CD4-positive, CD25-positive, alpha-beta regulatory T cell (primary cell): ENCODE measurements around the gene FOXL2NB. TPM values are rescaled to one million over a fixed set of nuclear protein-coding genes. Genes with fewer than 3 reads are reported as not detected.

Source experiments
- ATAC-seq, 2 donors: fragments of 150-1000 bp; cut with Tn5 transposase; one replicate each; pipeline ENCODE4 v1.10.0; 2021; ENCODE audit warnings: low read depth in 2 of 2, moderate number of reproducible peaks in 2 of 2, moderate library complexity in 1 of 2
- DNase-seq, 3 donors: peaks; one replicate each; pipeline versions ENCODE4 v3.0.0 to v3.0.0-alpha.2; 2012 to 2022; ENCODE audit warnings: mixed read lengths in 1 of 3
- H3K27ac ChIP-seq: one replicate; pipeline ENCODE4 v1.7.0; 2013; ENCODE audit warnings: mild to moderate bottlenecking, low read length; ENCODE audit not compliant: insufficient read depth, poor library complexity, severe bottlenecking
- H3K27me3 ChIP-seq: one replicate; pipeline ENCODE4 v1.7.0; 2013; ENCODE audit warnings: low read length; ENCODE audit not compliant: control insufficient read depth, insufficient read depth
- H3K36me3 ChIP-seq: one replicate; pipeline ENCODE4 v1.7.0; 2013; ENCODE audit warnings: mild to moderate bottlenecking, low read length, moderate library complexity; ENCODE audit not compliant: control insufficient read depth, insufficient read depth
- H3K4me1 ChIP-seq: 2 replicates; pipeline ENCODE4 v1.7.0; 2013; ENCODE audit warnings: mild to moderate bottlenecking, low read length; ENCODE audit not compliant: insufficient read depth, control insufficient read depth, poor library complexity, severe bottlenecking
- H3K4me3 ChIP-seq: one replicate; pipeline ENCODE4 v1.7.0; 2013; ENCODE audit warnings: low read depth, mild to moderate bottlenecking, low read length, moderate library complexity
- H3K9me3 ChIP-seq, 2 experiments: 1 replicate in 1 of 2; 2 replicates in 1 of 2; pipeline ENCODE4 v1.7.0; 2013; ENCODE audit warnings: low read length in 2 of 2, mild to moderate bottlenecking in 1 of 2, moderate library complexity in 1 of 2; ENCODE audit not compliant: control insufficient read depth in 2 of 2
- H3K27ac Mint-ChIP-seq, 3 donors: one replicate each; pipeline ENCODE4 v1.8.0; 2020 to 2022; ENCODE audit warnings: mild to moderate bottlenecking in 3 of 3, mixed read lengths in 3 of 3, moderate library complexity in 2 of 3
- H3K27me3 Mint-ChIP-seq: one replicate; pipeline ENCODE4 v1.8.0; 2022; ENCODE audit warnings: mild to moderate bottlenecking, mixed read lengths
- H3K36me3 Mint-ChIP-seq: one replicate; pipeline ENCODE4 v1.8.0; 2020; ENCODE audit warnings: mixed read lengths
- H3K4me1 Mint-ChIP-seq, 4 donors: one replicate each; pipeline ENCODE4 v1.8.0; 2020 to 2022; ENCODE audit warnings: mixed read lengths in 4 of 4, mild to moderate bottlenecking in 1 of 4
- H3K4me3 Mint-ChIP-seq, 4 donors: one replicate each; pipeline ENCODE4 v1.8.0; 2020 to 2022; ENCODE audit warnings: mild to moderate bottlenecking in 4 of 4, mixed read lengths in 4 of 4, moderate library complexity in 3 of 4
- H3K9me3 Mint-ChIP-seq, 7 donors: one replicate each; pipeline ENCODE4 v1.8.0; 2020 to 2022; ENCODE audit warnings: mixed read lengths in 7 of 7, mild to moderate bottlenecking in 3 of 7, moderate library complexity in 2 of 7
- polyA plus RNA-seq, 4 donors: library from polyadenylated mRNA; unstranded; fragments of 300-500 nt; fragmentation: Illumina TruSeq; gene quantifications; one replicate each; pipeline ENCODE4 v1.2.3, GENCODE V29; 2021
- total RNA-seq: library from RNA; stranded (reverse); gene quantifications from one replicate; pipeline ENCODE4 v1.2.3, GENCODE V29; 2022

FOXL2NB gene
- total and polyA plus RNA-seq, 5 donors from 2014 or later = not detected

- Mint-ChIP-seq H3K9me3 (peaks cover 0 to 1% (median 0%) of the 10 kb centered on the region in 7 donors), H3K27me3 (peaks cover 77% of the 10 kb centered on the region), H3K4me3 (no peak overlapping the region), H3K4me1 (peaks cover 5 to 33% (median 14%) of the 10 kb centered on the region in 4 donors), H3K27ac (no peak overlapping the region), H3K36me3 (no peaks in the 10 kb centered on the region)
- no peak for ATAC-seq
- DNase-seq = no peak
- no peaks in the 10 kb centered on the region for H3K36me3 ChIP-seq
- peaks cover 21% of the 10 kb centered on the region for H3K27me3 ChIP-seq
- H3K4me1 ChIP-seq = peaks cover 36% of the 10 kb centered on the region
- no peak overlapping the region for H3K27ac ChIP-seq
- H3K9me3 ChIP-seq = no peaks in the 10 kb centered on the region
- no peak overlapping the region for H3K4me3 ChIP-seq
Observed at GRCh38 chr3:138933981-138934691, 12.9 kb upstream of the FOXL2NB start.

GRCh38 chr3:138935505-138935862, 11.5 kb upstream of the FOXL2NB start:
- Histone ChIP-seq H3K27me3 (peaks cover 23% of the 10 kb centered on the region), H3K4me3 (no peak overlapping the region)
- no peak overlapping the region for H3K27ac Mint-ChIP-seq

GRCh38 chr3:138935863-138936740, 10.9 kb upstream of the FOXL2NB start:
- no peaks in the 10 kb centered on the region for H3K36me3 Mint-ChIP-seq
- H3K27ac ChIP-seq = no peak overlapping the region
- H3K27me3 ChIP-seq = peaks cover 28% of the 10 kb centered on the region
- no peaks in the 10 kb centered on the region for H3K9me3 ChIP-seq
- no peak overlapping the region for H3K27ac Mint-ChIP-seq
- peaks cover 43% of the 10 kb centered on the region for H3K4me1 ChIP-seq
- no peaks in the 10 kb centered on the region for H3K36me3 ChIP-seq
- peaks cover 0 to 1% (median 0%) of the 10 kb centered on the region in 7 donors for H3K9me3 Mint-ChIP-seq
- peak; percentile 70 to 74 for ATAC-seq
- H3K4me3 ChIP-seq = peak overlapping the region; percentile 24
- peak overlapping the region; percentile 70 to 81 (median 77) for H3K4me3 Mint-ChIP-seq
- peaks cover 5 to 36% (median 14%) of the 10 kb centered on the region in 4 donors for H3K4me1 Mint-ChIP-seq
- peaks cover 95% of the 10 kb centered on the region for H3K27me3 Mint-ChIP-seq
- DNase-seq = peak; percentile 45 to 63 (median 52)

More at GRCh38 chr3:138935505-138935862, 11.5 kb upstream of the FOXL2NB start:
- H3K9me3 Mint-ChIP-seq = peaks cover 0 to 1% (median 0%) of the 10 kb centered on the region in 7 donors
- peak overlapping the region; percentile 70 to 81 (median 77) for H3K4me3 Mint-ChIP-seq
- H3K36me3 Mint-ChIP-seq = no peaks in the 10 kb centered on the region
- Histone ChIP-seq H3K4me1 (peaks cover 43% of the 10 kb centered on the region), H3K36me3 (no peaks in the 10 kb centered on the region), H3K9me3 (no peaks in the 10 kb centered on the region), H3K27ac (no peak overlapping the region)
- DNase-seq (no peak), ATAC-seq (no peak)
- peaks cover 90% of the 10 kb centered on the region for H3K27me3 Mint-ChIP-seq
- H3K4me1 Mint-ChIP-seq = peaks cover 5 to 36% (median 14%) of the 10 kb centered on the region in 4 donors

DNA sequence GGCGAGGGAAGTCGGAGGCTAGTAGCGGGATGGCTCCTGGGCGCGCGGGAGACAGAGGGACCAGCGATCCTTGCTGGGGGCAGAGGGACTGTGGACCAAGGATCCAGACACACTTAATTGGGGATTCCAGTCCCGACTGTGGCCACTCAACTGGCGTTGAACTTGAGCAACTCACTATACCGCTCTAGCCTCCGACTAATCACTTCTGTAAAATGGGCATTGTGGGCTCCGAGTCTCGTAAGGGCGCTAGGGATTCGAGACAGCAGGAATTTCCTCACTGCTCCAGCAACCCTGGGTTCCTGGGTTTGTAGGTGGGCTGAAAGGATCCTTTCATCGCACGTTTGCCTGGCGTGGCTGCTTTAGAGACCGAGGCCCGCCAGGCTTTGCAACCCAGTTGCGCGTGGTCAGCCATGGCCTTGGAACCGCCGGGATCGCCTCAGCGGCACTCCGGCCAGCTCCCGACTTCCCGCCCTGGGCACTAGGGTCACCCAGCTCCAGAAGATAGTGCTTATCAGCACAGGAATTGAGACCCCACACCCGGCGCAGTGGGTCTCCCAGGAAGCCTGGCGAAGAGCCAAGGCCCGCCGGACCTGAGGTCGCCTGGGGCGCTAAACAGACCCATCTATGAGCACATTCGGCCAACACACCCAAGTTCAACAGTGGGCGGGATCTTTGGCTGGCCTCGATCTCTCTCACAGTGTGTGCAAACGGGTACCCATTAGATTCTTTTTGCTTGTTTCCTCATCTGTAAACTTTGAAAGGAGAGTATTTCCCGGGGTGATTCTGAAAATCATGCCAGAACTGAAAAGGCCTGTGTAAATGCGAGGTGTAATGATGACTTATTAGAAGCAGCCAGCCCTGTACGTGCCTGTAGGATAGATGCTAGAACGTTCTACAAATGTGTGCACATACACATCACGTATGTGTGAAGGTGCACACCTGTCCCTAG, 10.0 kb upstream of the FOXL2NB start:
- H3K9me3 ChIP-seq = no peaks in the 10 kb centered on the region
- peaks cover 97% of the 10 kb centered on the region for H3K27me3 Mint-ChIP-seq
- H3K27me3 ChIP-seq = peaks cover 36% of the 10 kb centered on the region
- peaks cover 43% of the 10 kb centered on the region for H3K4me1 ChIP-seq
- DNase-seq (no peak), ATAC-seq (no peak)
- no peak overlapping the region for H3K27ac Mint-ChIP-seq
- H3K4me3 ChIP-seq = no peak overlapping the region
- H3K4me3 Mint-ChIP-seq = peak overlapping the region; percentile 64 to 78 (median 73)
- no peaks in the 10 kb centered on the region for H3K36me3 ChIP-seq
- H3K36me3 Mint-ChIP-seq = no peaks in the 10 kb centered on the region
- H3K9me3 Mint-ChIP-seq = peaks cover 0 to 1% (median 0%) of the 10 kb centered on the region in 7 donors
- peaks cover 5 to 36% (median 14%) of the 10 kb centered on the region in 4 donors for H3K4me1 Mint-ChIP-seq
- H3K27ac ChIP-seq = no peak overlapping the region

DNA sequence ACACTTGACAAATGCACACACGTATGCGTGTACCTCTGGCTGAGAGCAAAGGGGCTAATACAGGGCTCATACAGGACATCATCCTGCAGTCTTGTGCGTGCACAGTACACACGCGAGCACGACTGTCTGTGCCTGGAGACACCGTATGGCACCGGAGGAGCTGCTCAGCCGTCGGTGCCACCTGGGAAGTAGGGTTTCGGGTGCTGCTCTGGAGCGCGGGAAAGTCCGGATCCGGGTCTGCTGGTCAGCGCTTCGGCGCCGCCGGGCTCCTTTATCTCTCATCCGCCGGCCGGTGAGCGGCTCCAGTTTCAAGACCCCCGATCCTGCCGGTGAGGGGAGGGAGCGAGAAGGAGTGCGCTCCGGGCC, 9.3 kb upstream of the FOXL2NB start:
- Mint-ChIP-seq H3K27me3 (peaks cover 99% of the 10 kb centered on the region), H3K27ac (no peak overlapping the region)

DNA sequence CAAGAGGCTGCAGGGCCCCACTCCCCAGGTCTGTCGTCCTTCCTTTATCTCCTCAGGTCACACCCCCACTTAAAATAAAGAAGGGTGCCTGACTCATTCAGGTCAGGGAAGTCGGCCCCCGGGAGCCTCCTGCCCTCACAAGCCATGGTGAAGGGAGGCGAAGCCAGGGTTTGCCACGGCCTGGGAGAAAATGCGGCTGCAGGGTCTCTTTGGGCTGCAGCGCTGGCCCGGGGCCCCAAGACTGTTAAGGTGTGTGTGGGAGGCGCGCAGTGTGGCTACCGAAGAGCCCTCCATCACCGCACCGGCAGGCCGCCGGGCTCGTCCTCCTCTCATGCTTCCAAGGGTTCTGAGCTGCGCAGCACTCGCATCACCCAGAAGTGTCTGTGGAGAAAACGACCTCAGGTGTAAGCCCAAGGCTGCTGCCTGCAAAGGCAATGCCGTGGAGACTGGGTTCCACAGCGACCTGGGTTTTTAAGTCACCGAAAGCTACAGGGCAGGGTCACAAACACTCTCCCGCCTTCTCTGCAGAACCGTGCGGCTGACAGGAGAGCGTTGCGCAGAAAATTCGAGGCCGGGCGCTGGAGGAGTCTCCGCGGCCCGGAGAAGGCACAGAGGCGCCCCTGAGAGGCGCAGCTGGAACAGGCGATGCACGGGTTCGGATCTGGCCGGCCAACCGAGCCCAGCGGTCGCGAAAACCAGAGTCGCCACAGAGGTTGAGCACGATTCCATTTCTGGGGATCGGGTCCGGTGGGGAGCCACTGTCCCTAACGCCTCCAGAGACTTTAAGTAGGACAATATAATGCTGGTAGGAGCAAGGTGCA, 8.8 kb upstream of the FOXL2NB start:
- Histone ChIP-seq H3K36me3 (no peaks in the 10 kb centered on the region), H3K4me3 (no peak overlapping the region), H3K4me1 (peaks cover 43% of the 10 kb centered on the region), H3K27ac (no peak overlapping the region), H3K9me3 (no peaks in the 10 kb centered on the region), H3K27me3 (peaks cover 46% of the 10 kb centered on the region)
- DNase-seq = no peak
- H3K4me1 Mint-ChIP-seq = peaks cover 5 to 36% (median 14%) of the 10 kb centered on the region in 4 donors
- H3K36me3 Mint-ChIP-seq = no peaks in the 10 kb centered on the region
- peak overlapping the region in 2 of 4 donors; percentile 76 to 78 for H3K4me3 Mint-ChIP-seq
- peaks cover 99% of the 10 kb centered on the region for H3K27me3 Mint-ChIP-seq
- no peak overlapping the region for H3K27ac Mint-ChIP-seq
- peaks cover 0 to 3% (median 0%) of the 10 kb centered on the region in 7 donors for H3K9me3 Mint-ChIP-seq
- no peak for ATAC-seq

More for the DNA sequence above, 9.3 kb upstream of the FOXL2NB start:
- H3K4me1 ChIP-seq = peaks cover 43% of the 10 kb centered on the region
- H3K4me1 Mint-ChIP-seq = peaks cover 5 to 36% (median 14%) of the 10 kb centered on the region in 4 donors
- H3K9me3 ChIP-seq = no peaks in the 10 kb centered on the region
- peaks cover 43% of the 10 kb centered on the region for H3K27me3 ChIP-seq
- ATAC-seq (peak in 1 of 2 donors; percentile 36), DNase-seq (no peak)
- H3K36me3 Mint-ChIP-seq = no peaks in the 10 kb centered on the region
- H3K27ac ChIP-seq = no peak overlapping the region
- peak overlapping the region in 3 of 4 donors; percentile 1 to 76 (median 26) for H3K4me3 Mint-ChIP-seq
- peaks cover 0 to 3% (median 0%) of the 10 kb centered on the region in 7 donors for H3K9me3 Mint-ChIP-seq
- H3K36me3 ChIP-seq = no peaks in the 10 kb centered on the region
- H3K4me3 ChIP-seq = no peak overlapping the region
